Ureter (tissue), 1 donor: ENCODE data around the gene COMMD8. TPM values are rescaled to one million over a fixed set of nuclear protein-coding genes. Genes with fewer than 3 reads are reported as not detected.

Source experiments
- DNase-seq: peaks from one replicate; pipeline ENCODE4 v3.0.0-alpha.2; 2020; ENCODE audit warnings: low spot score
- total RNA-seq: library from RNA; stranded (reverse); gene quantifications from one replicate; pipeline ENCODE4 v1.2.4, GENCODE V29; 2023
- donor health status: DM: yes; HTN: yes; CAD: no.

COMMD8 gene
- total RNA-seq, 1 donor from 2014 or later, result 12.4 TPM

- no peak for DNase-seq
Measured at GRCh38 chr4:47473141-47473750, 9.7 kb upstream of the COMMD8 start.

GRCh38 chr4:47471591-47471990 is 8.1 kb upstream of the COMMD8 start:
- no peak for DNase-seq

DNA sequence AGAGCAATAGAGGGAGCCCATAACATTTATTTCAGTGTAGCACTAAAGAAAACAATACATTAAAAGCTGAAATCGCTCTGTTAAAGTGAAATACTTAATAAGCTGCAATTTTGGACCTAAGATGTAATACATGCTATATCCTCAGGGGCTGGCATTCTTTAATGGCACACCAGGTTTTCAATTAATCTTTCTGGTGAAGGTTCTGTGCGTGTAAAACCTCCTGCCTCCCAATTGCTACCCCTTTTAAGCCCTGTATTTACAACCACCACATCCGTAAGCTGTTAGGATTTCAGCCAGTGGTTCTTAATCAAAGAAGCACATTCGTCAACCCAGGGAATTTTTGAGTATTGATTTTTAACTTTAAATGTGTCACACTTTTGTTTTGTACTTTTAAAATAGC is 7.6 kb upstream of the COMMD8 start:
- no peak for DNase-seq

- no peak for DNase-seq
Measured at GRCh38 chr4:47469951-47470350, 6.4 kb upstream of the COMMD8 start.

GRCh38 chr4:47468706-47469365 is 5.3 kb upstream of the COMMD8 start:
- no peak for DNase-seq

DNA sequence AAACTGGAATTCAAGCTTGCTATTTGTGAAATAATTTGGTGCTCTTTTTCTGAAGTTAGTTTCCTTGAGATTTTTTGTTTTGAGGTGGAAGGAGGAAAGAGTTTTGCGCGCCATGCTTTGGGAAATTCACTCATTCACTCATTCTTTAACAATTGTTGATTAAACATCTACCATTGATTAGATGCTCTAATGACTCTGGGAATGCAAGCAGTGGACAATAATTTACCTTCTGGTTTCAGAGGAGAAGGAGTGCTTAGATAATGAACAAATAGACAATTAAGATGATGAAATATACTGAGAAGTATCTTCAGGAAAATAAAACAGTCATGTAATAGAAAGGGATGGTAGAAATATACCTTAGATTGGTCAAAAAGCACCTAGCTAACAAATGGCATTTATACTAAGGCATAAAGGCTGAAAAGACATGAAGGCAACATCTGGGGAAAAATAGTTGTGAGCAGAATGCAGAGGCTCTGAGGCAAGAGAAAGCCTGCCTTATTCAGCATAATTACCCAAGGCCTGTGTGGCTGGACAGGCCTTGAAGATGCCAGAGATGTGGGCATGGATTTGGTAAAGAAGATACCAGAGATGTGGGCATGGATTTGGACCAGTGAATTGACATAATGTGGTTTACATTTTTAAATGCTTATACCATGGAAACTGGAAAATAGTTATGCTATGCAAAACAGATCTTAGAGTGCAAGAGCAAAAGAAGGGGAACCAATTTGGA is 2.7 kb upstream of the COMMD8 start:
- DNase-seq, result no peak

DNA sequence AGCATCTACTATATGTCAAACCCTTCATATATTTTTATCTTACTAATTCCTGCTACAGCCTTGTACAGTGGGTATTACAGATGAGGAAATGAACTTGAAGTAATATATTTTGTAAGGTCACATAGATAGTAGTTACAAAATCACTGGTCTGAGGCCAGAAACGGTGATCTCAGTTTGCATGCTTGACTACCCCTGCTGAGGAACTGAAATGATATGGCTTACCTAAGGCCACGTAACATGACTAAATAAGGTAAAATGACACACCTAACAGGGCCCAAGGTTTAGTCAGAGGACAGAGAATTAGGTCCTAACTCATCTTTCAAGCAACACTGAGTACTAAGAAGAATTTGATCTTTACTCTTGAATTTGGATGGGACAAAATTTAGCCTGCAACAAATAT is 1.5 kb upstream of the COMMD8 start:
- no peak for DNase-seq

DNA sequence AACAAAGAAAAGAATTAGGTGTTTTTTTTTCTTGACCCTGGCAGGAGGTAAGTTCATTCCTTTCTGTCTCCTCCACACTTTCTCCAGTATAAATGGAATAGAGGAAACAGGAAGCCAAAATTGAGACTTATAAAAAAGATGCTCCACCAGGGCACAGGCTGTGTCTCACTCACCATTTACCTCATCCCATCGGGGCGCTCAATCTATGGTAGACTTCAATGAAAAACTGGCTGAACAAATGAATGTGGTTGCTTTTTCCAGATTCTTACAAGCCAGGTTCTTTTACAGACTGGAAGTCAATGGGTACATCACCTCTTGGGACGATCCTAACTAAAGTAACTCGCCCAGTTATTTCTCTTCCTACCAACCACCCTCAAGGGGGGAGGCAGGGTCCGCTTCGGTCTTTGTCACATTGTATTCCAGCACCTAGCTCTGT is 685 bp downstream of the COMMD8 start:
- DNase-seq, result no peak

- DNase-seq, result no peak
Measured at GRCh38 chr4:47451657-47452056, 11.8 kb downstream of the COMMD8 start.

- DNase-seq, result no peak
Measured at GRCh38 chr4:47444031-47444430, 19.5 kb downstream of the COMMD8 start.

- no peak for DNase-seq
Measured at GRCh38 chr4:47442980-47443379, 20.5 kb downstream of the COMMD8 start.

DNA sequence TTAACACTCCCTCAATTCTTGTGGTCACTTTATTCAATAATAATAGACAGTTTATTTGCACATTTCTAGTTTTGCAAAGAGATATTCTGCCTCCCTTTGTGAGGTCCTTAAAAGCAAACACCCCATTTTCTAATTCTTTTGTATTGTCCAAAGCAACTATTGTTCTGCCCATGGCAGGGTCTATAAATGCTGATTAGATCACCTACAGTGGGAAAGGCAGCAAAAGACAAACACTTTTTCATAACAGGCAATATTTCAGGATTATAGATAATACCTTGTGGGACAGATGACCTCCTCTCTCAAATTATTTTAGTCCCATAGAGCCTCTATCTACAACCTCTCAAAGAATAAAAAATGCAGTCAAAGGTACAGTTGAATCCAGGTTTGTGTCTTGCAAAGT is 28.6 kb downstream of the COMMD8 start:
- no peak for DNase-seq

DNA sequence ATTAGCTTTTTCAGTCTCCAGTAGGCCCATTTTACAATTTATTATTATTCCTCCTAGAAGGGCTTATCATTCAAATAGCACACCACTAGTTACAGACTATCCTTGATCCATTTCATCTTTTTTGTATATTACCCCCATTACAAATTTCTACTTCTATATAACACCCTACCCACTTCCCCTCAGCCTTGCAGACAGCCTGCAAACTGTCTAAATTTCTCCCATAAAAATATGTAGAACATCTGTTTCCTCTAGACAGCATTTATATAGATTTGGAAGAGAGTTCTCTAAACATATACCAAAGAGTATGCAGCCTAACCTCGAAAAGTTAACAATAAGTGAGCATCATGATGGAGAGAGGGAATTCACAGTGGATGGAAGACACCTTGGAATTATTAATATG is 30.8 kb downstream of the COMMD8 start:
- no peak for DNase-seq

- no peak for DNase-seq
Measured at GRCh38 chr4:47427935-47428334, 35.6 kb downstream of the COMMD8 start.

GRCh38 chr4:47425628-47426027 is 37.9 kb downstream of the COMMD8 start:
- no peak for DNase-seq

DNA sequence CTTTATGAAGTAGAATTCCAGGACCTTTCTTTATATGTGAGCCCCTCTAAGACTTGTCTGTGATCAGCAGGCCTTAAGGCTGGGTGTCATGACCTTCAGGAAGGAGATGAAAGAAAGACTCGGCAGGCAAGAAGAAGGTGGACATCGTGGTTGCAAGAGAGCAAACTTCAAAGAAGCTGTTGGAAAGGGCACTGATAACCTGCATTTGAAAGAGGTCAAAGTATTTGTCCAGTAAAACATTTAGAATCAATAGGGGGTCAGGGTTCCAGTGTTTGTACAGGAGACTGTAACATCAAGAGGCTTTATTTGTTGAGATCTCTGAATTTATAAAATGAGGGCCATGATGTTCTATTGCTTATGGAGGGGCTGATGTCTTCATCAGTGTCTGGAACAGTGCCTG is 44.2 kb downstream of the COMMD8 start:
- DNase-seq, result no peak

DNA sequence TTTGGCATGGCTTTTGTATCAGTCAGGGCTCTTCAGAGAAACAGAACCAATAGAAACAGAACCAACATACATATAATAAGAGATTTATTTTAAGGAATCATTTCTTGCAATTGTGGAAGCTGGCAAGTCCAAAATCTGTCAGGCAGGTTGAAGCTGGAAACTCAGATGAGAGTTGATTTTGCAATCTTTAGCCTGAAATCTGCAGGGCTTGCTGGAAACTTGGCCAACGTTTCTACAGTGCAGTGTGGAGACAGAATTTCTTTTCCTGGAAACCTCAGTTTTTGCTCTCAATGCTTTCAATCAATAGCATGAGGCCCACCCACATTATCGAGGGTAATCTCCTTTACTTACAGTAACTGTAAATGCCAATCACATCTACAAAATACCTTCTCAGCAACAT is 45.4 kb downstream of the COMMD8 start:
- no peak for DNase-seq

GRCh38 chr4:47415719-47416118 is 47.8 kb downstream of the COMMD8 start:
- no peak for DNase-seq

GRCh38 chr4:47413521-47413920 is 50.0 kb downstream of the COMMD8 start:
- DNase-seq, result no peak

GRCh38 chr4:47410271-47410670 is 53.2 kb downstream of the COMMD8 start:
- no peak for DNase-seq

DNA sequence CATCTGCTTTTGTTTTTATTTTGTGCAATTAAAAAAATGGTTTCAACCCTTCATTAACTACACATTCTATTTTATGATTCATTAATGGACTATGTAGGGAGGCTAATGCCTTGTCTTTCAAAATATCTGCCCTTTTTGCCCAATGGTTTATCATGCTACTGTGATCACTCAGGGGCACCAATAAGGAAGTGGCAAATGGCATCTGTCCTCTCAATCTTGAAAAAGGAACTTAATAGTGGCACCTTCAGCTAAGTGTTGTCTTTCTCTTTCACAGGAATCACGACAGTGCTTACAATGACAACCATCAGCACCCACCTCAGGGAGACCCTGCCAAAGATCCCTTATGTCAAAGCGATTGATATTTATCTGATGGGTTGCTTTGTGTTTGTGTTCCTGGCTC is 57.1 kb downstream of the COMMD8 start:
- no peak for DNase-seq
